ENCODE results near the gene FOXRED2. TPM values are rescaled to one million over a fixed set of nuclear protein-coding genes. Genes with fewer than 3 reads are reported as not detected.

The FOXRED2 gene
- polyA plus RNA-seq, 1 donor from 2014 or later, result 7.9 TPM

DNA sequence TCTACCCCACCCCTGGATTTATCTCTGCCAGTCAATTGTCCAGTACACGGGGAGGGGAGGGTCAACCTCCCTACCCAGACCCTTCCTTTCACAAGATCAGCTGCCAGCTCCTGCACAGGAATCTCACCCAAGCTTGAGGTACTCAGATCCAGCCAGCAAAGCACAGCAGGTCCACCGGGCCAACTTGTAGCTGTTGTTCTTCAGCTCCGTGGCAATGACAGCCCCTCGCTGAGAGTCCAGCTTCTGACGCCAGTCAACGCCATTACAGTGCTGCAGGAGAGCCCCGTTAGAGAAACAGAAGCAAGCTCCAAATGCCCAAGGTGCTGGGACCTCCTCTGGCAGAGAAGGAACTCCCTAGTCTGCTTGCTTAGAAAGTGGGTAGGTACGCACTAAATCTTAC, 5.5 kb upstream of the FOXRED2 start:
- Histone ChIP-seq H3F3A (ENCODE audit: insufficient read depth, low read length, poor library complexity, severe bottlenecking) (no peaks in the 10 kb centered on the region), H2AFZ (ENCODE audit: low read depth, low read length) (no peak overlapping the region), H3K4me2 (ENCODE audit: low read length) (no peak overlapping the region), H3K4me3 (ENCODE audit: low read length) (no peak overlapping the region), H3K9me3 (ENCODE audit: low read length) (no peaks in the 10 kb centered on the region), H3K27ac (ENCODE audit: low read length) (no peak overlapping the region), H3K36me3 (ENCODE audit: insufficient read depth, low read length) (peaks cover 4% of the 10 kb centered on the region), H3K9ac (ENCODE audit: low read length) (no peak overlapping the region), H3K27me3 (ENCODE audit: insufficient read depth, low read depth, low read length) (no peaks in the 10 kb centered on the region), H3K9me2 (ENCODE audit: insufficient read depth, low read length) (no peaks in the 10 kb centered on the region), H3K79me2 (replicated peaks; ENCODE audit: insufficient read depth, low read length) (no peaks in the 10 kb centered on the region), H4K20me1 (ENCODE audit: insufficient read depth) (no peaks in the 10 kb centered on the region)
- no peak for TF ChIP-seq EZH2 (IDR thresholded peaks at IDR 0.05; ENCODE audit: borderline replicate concordance, insufficient read depth, low read length, poor library complexity, severe bottlenecking)
- no peak for TF ChIP-seq TAF1 (IDR thresholded peaks at IDR 0.05; ENCODE audit: low read depth)
- TF ChIP-seq, protein P1, sequence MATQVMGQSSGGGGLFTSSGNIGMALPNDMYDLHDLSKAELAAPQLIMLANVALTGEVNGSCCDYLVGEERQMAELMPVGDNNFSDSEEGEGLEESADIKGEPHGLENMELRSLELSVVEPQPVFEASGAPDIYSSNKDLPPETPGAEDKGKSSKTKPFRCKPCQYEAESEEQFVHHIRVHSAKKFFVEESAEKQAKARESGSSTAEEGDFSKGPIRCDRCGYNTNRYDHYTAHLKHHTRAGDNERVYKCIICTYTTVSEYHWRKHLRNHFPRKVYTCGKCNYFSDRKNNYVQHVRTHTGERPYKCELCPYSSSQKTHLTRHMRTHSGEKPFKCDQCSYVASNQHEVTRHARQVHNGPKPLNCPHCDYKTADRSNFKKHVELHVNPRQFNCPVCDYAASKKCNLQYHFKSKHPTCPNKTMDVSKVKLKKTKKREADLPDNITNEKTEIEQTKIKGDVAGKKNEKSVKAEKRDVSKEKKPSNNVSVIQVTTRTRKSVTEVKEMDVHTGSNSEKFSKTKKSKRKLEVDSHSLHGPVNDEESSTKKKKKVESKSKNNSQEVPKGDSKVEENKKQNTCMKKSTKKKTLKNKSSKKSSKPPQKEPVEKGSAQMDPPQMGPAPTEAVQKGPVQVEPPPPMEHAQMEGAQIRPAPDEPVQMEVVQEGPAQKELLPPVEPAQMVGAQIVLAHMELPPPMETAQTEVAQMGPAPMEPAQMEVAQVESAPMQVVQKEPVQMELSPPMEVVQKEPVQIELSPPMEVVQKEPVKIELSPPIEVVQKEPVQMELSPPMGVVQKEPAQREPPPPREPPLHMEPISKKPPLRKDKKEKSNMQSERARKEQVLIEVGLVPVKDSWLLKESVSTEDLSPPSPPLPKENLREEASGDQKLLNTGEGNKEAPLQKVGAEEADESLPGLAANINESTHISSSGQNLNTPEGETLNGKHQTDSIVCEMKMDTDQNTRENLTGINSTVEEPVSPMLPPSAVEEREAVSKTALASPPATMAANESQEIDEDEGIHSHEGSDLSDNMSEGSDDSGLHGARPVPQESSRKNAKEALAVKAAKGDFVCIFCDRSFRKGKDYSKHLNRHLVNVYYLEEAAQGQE (IDR thresholded peaks at IDR 0.05; ENCODE audit: borderline replicate concordance), result no peak
- no peak for TF ChIP-seq RAD21 (conservative IDR thresholded peaks at IDR 0.05)
- no peak for TF ChIP-seq EP300 (conservative IDR thresholded peaks at IDR 0.05; ENCODE audit: poor library complexity, severe bottlenecking)
- TF ChIP-seq MXI1 (conservative IDR thresholded peaks at IDR 0.05; ENCODE audit: poor library complexity, severe bottlenecking), result no peak
- TF ChIP-seq POLR2AphosphoS5 (IDR thresholded peaks at IDR 0.05), result no peak

DNA sequence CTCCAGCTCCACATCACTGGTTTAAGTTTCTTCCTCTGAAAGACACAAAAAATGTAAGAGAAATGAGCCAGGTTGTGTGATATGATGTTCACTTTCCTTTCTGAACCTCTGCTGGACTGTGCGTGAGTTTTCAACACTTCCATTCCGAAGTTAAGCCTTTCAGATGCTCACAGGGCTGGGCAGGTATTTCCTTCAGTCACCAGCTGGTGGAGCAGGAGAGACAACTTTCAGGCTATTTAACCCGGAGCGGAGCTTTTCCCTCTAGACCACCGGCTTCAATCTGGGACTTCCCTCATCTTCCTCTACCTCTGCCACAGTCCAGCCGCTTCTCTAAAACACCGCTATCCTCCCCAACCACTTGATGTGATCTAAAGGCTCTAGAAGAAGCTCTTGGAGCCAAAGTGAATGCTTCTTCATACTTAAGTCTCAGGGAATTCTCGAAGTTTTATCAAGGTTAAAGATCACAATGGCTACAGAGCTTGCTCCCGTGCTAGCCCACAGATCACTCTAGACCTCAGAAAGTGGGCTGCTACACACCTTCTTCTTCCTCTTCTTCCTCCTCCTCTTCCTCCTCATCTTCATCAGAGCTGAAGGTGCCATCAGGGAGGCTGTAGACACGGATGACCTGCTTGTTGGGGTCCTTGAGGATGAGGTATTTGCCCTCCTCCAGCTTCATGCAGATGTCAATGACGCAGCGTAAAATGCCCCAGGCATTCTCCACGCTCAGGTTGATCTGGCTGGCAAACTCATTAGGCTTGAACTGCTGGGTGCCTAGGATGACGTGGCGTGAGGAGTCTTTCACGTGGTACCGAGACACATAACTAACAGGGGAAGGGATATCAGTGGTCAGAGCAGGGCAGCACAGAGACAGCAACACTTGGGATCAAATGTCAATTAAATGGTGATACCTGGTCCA, 4.4 kb upstream of the FOXRED2 start:
- Histone ChIP-seq H3K27me3 (ENCODE audit: insufficient read depth, low read depth, low read length) (no peaks in the 10 kb centered on the region), H3F3A (ENCODE audit: insufficient read depth, low read length, poor library complexity, severe bottlenecking) (no peaks in the 10 kb centered on the region), H3K36me3 (ENCODE audit: insufficient read depth, low read length) (peaks cover 4% of the 10 kb centered on the region), H3K9ac (ENCODE audit: low read length) (no peak overlapping the region), H3K27ac (ENCODE audit: low read length) (no peak overlapping the region), H3K4me2 (ENCODE audit: low read length) (no peak overlapping the region), H3K9me3 (ENCODE audit: low read length) (no peaks in the 10 kb centered on the region), H2AFZ (ENCODE audit: low read depth, low read length) (no peak overlapping the region), H3K9me2 (ENCODE audit: insufficient read depth, low read length) (no peaks in the 10 kb centered on the region), H3K79me2 (replicated peaks; ENCODE audit: insufficient read depth, low read length) (no peaks in the 10 kb centered on the region), H4K20me1 (ENCODE audit: insufficient read depth) (no peaks in the 10 kb centered on the region), H3K4me3 (ENCODE audit: low read length) (no peak overlapping the region)
- TF ChIP-seq MXI1 (conservative IDR thresholded peaks at IDR 0.05; ENCODE audit: poor library complexity, severe bottlenecking), result no peak
- TF ChIP-seq TAF1 (IDR thresholded peaks at IDR 0.05; ENCODE audit: low read depth), result no peak
- peak; percentile 67 for TF ChIP-seq SMC3 (conservative IDR thresholded peaks at IDR 0.05; ENCODE audit: poor library complexity)
- TF ChIP-seq RAD21 (conservative IDR thresholded peaks at IDR 0.05), result peak; percentile 53
- TF ChIP-seq, protein P2, sequence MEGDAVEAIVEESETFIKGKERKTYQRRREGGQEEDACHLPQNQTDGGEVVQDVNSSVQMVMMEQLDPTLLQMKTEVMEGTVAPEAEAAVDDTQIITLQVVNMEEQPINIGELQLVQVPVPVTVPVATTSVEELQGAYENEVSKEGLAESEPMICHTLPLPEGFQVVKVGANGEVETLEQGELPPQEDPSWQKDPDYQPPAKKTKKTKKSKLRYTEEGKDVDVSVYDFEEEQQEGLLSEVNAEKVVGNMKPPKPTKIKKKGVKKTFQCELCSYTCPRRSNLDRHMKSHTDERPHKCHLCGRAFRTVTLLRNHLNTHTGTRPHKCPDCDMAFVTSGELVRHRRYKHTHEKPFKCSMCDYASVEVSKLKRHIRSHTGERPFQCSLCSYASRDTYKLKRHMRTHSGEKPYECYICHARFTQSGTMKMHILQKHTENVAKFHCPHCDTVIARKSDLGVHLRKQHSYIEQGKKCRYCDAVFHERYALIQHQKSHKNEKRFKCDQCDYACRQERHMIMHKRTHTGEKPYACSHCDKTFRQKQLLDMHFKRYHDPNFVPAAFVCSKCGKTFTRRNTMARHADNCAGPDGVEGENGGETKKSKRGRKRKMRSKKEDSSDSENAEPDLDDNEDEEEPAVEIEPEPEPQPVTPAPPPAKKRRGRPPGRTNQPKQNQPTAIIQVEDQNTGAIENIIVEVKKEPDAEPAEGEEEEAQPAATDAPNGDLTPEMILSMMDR (IDR thresholded peaks at IDR 0.05; ENCODE audit: poor library complexity, severe bottlenecking), result peak; percentile 64

All from neural cell (in vitro differentiated cells).